Effector memory CD8-positive, alpha-beta T cell (primary cell): Measurements from ENCODE around the gene CCDC192.

Source experiments
- ATAC-seq: fragments of 150-1000 bp; cut with Tn5 transposase; replicated peaks from 2 replicates; pipeline ENCODE4 v1.10.0; 2021; ENCODE audit warnings: mild to moderate bottlenecking, moderate library complexity
- DNase-seq, 3 experiments: peaks; one replicate each; pipeline ENCODE4 v3.0.0; 2021
- H3K27ac Mint-ChIP-seq, 2 donors: one replicate each; pipeline ENCODE4 v1.8.0; 2022; ENCODE audit warnings: mild to moderate bottlenecking in 2 of 2, mixed read lengths in 2 of 2, moderate library complexity in 2 of 2
- H3K27me3 Mint-ChIP-seq, 2 donors: one replicate each; pipeline ENCODE4 v1.8.0; 2022; ENCODE audit warnings: mixed read lengths in 2 of 2
- H3K36me3 Mint-ChIP-seq: one replicate; pipeline ENCODE4 v1.8.0; 2022; ENCODE audit warnings: mild to moderate bottlenecking, moderate library complexity, mixed read lengths; ENCODE audit not compliant: insufficient read depth
- H3K4me1 Mint-ChIP-seq, 2 donors: one replicate each; pipeline ENCODE4 v1.8.0; 2022; ENCODE audit warnings: low read depth in 2 of 2, mixed read lengths in 2 of 2
- H3K4me3 Mint-ChIP-seq, 2 donors: one replicate each; pipeline ENCODE4 v1.8.0; 2022; ENCODE audit warnings: mild to moderate bottlenecking in 2 of 2, mixed read lengths in 2 of 2, moderate library complexity in 2 of 2
- H3K9me3 Mint-ChIP-seq, 2 donors: one replicate each; pipeline ENCODE4 v1.8.0; 2022; ENCODE audit warnings: mixed read lengths in 2 of 2

Gene CCDC192

GRCh38 chr5:127947941-127948340, 244.8 kb downstream of the CCDC192 start:
- Mint-ChIP-seq H3K27ac (no peak overlapping the region), H3K4me1 (no peaks in the 10 kb centered on the region), H3K9me3 (no peaks in the 10 kb centered on the region), H3K4me3 (no peak overlapping the region), H3K36me3 (no peaks in the 10 kb centered on the region), H3K27me3 (no peaks in the 10 kb centered on the region)
- DNase-seq (no peak), ATAC-seq (no peak)

GRCh38 chr5:127950707-127951391, 247.7 kb downstream of the CCDC192 start:
- ATAC-seq (no peak), DNase-seq (no peak)
- Mint-ChIP-seq H3K4me1 (no peaks in the 10 kb centered on the region), H3K4me3 (no peak overlapping the region), H3K27me3 (no peaks in the 10 kb centered on the region), H3K36me3 (no peaks in the 10 kb centered on the region), H3K27ac (no peak overlapping the region), H3K9me3 (no peaks in the 10 kb centered on the region)

GRCh38 chr5:127951791-127952190, 248.6 kb downstream of the CCDC192 start:
- no peaks in the 10 kb centered on the region for H3K27me3 Mint-ChIP-seq
- DNase-seq (no peak), ATAC-seq (no peak)
- no peak overlapping the region for H3K4me3 Mint-ChIP-seq
- H3K4me1 Mint-ChIP-seq = no peaks in the 10 kb centered on the region
- H3K9me3 Mint-ChIP-seq = no peaks in the 10 kb centered on the region
- no peak overlapping the region for H3K27ac Mint-ChIP-seq
- H3K36me3 Mint-ChIP-seq = no peaks in the 10 kb centered on the region

- Mint-ChIP-seq H3K4me3 (no peak overlapping the region), H3K36me3 (no peaks in the 10 kb centered on the region), H3K4me1 (peaks cover 3 to 4% of the 10 kb centered on the region in 2 donors), H3K27me3 (no peaks in the 10 kb centered on the region), H3K27ac (no peak overlapping the region), H3K9me3 (no peaks in the 10 kb centered on the region)
- ATAC-seq (no peak), DNase-seq (no peak)
Observed at GRCh38 chr5:127957183-127957582, 254.0 kb downstream of the CCDC192 start.

- Mint-ChIP-seq H3K27ac (no peak overlapping the region), H3K4me1 (peaks cover 3 to 4% of the 10 kb centered on the region in 2 donors), H3K36me3 (no peaks in the 10 kb centered on the region), H3K4me3 (no peak overlapping the region), H3K9me3 (no peaks in the 10 kb centered on the region), H3K27me3 (no peaks in the 10 kb centered on the region)
- DNase-seq (no peak), ATAC-seq (no peak)
Observed at GRCh38 chr5:127957701-127958239, 254.6 kb downstream of the CCDC192 start.

- no peaks in the 10 kb centered on the region for H3K9me3 Mint-ChIP-seq
- no peak for DNase-seq
- H3K4me3 Mint-ChIP-seq = no peak overlapping the region
- no peaks in the 10 kb centered on the region for H3K36me3 Mint-ChIP-seq
- H3K4me1 Mint-ChIP-seq = peaks cover 3 to 4% of the 10 kb centered on the region in 2 donors
- H3K27ac Mint-ChIP-seq = no peak overlapping the region
- H3K27me3 Mint-ChIP-seq = no peaks in the 10 kb centered on the region
- ATAC-seq = no peak
Observed at GRCh38 chr5:127958421-127959011, 255.3 kb downstream of the CCDC192 start.

GRCh38 chr5:127959152-127959764, 256.1 kb downstream of the CCDC192 start:
- ATAC-seq (no peak), DNase-seq (no peak)

GRCh38 chr5:127960270-127960691, 257.1 kb downstream of the CCDC192 start:
- Mint-ChIP-seq H3K4me1 (peaks cover 3 to 4% of the 10 kb centered on the region in 2 donors), H3K27ac (no peak overlapping the region), H3K4me3 (no peak overlapping the region), H3K9me3 (no peaks in the 10 kb centered on the region), H3K27me3 (no peaks in the 10 kb centered on the region), H3K36me3 (no peaks in the 10 kb centered on the region)
- ATAC-seq = no peak
- no peak for DNase-seq

More at GRCh38 chr5:127959152-127959764, 256.1 kb downstream of the CCDC192 start:
- Mint-ChIP-seq H3K4me1 (peaks cover 3 to 4% of the 10 kb centered on the region in 2 donors), H3K9me3 (no peaks in the 10 kb centered on the region), H3K27ac (no peak overlapping the region), H3K36me3 (no peaks in the 10 kb centered on the region), H3K4me3 (no peak overlapping the region), H3K27me3 (no peaks in the 10 kb centered on the region)

- Mint-ChIP-seq H3K4me1 (peaks cover 3 to 4% of the 10 kb centered on the region in 2 donors), H3K4me3 (no peak overlapping the region), H3K9me3 (no peaks in the 10 kb centered on the region), H3K27ac (no peak overlapping the region), H3K36me3 (no peaks in the 10 kb centered on the region), H3K27me3 (no peaks in the 10 kb centered on the region)
- no peak for DNase-seq
- ATAC-seq = no peak
Observed at GRCh38 chr5:127961006-127961762, 258.0 kb downstream of the CCDC192 start.

- no peak overlapping the region for H3K4me3 Mint-ChIP-seq
- DNase-seq (no peak), ATAC-seq (no peak)
- H3K36me3 Mint-ChIP-seq = no peaks in the 10 kb centered on the region
- no peaks in the 10 kb centered on the region for H3K9me3 Mint-ChIP-seq
- no peaks in the 10 kb centered on the region for H3K27me3 Mint-ChIP-seq
- no peak overlapping the region for H3K27ac Mint-ChIP-seq
- peaks cover 3 to 4% of the 10 kb centered on the region in 2 donors for H3K4me1 Mint-ChIP-seq
Observed at GRCh38 chr5:127961763-127962145, 258.6 kb downstream of the CCDC192 start.

- no peak for ATAC-seq
- Mint-ChIP-seq H3K9me3 (no peaks in the 10 kb centered on the region), H3K4me3 (no peak overlapping the region), H3K27me3 (no peaks in the 10 kb centered on the region), H3K27ac (no peak overlapping the region), H3K36me3 (no peaks in the 10 kb centered on the region), H3K4me1 (peaks cover 3 to 4% of the 10 kb centered on the region in 2 donors)
- DNase-seq = no peak
Observed at GRCh38 chr5:127962491-127962890, 259.3 kb downstream of the CCDC192 start.

GRCh38 chr5:127963233-127963632, 260.0 kb downstream of the CCDC192 start:
- Mint-ChIP-seq H3K27me3 (no peaks in the 10 kb centered on the region), H3K4me3 (no peak overlapping the region), H3K27ac (no peak overlapping the region), H3K9me3 (no peaks in the 10 kb centered on the region), H3K4me1 (peaks cover 3 to 4% of the 10 kb centered on the region in 2 donors), H3K36me3 (no peaks in the 10 kb centered on the region)
- DNase-seq = no peak
- no peak for ATAC-seq

- no peaks in the 10 kb centered on the region for H3K27me3 Mint-ChIP-seq
- H3K9me3 Mint-ChIP-seq = no peaks in the 10 kb centered on the region
- peaks cover 3 to 4% of the 10 kb centered on the region in 2 donors for H3K4me1 Mint-ChIP-seq
- no peak for ATAC-seq
- peak overlapping the region in 1 of 2 donors; percentile 29 for H3K27ac Mint-ChIP-seq
- no peaks in the 10 kb centered on the region for H3K36me3 Mint-ChIP-seq
- DNase-seq = no peak
- no peak overlapping the region for H3K4me3 Mint-ChIP-seq
Observed at GRCh38 chr5:127963931-127964330, 260.7 kb downstream of the CCDC192 start.
